Adrenal gland (tissue), 5 donors: ENCODE measurements around the gene LKAAEAR1.

Experiments used
- POLR2A ChIP-seq, 2 donors: fragments of 450-650 bp; IDR thresholded peaks; one replicate each; pipeline ENCODE4 v1.6.1; 2017; ENCODE audit warnings: antibody characterized with exemption in 2 of 2, mild to moderate bottlenecking in 2 of 2, moderate library complexity in 1 of 2
- TF ChIP-seq, protein P1 (sequence below), 6 experiments: fragments of 450-650 bp in 4 of 6; fragments of 200-600 bp in 2 of 6; sonication (generic) in 1 of 6; IDR thresholded peaks; 1 replicate in 5 of 6; 2 replicates in 1 of 6; pipeline versions ENCODE4 v1.5.1 to v1.8.0; 2016 to 2021; ENCODE audit warnings: antibody characterized with exemption in 6 of 6, mild to moderate bottlenecking in 2 of 6, moderate library complexity in 1 of 6
- donor health status: DM: no; HTN: no; CAD: no.

DNA sequence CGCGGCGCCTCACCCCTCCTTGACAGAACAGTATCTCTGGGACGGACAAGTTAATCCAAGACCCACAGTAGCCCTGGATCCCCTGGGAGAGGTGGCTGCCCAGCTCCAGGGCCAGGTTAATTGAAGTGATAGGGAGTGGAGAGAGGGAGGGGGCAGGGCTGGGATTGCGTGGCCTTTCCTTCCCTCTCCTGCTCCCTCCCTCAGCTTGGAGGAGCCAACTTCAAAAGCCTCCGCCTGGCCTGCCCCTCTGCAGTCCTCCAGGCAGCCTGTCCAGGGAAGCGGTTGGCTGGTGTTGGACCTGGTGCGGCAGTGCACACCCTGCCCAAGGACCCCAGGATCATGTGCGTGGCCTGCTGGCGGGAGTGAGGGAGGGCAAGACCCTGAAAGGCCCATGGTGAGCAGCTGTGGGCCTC, 48.3 kb downstream of the LKAAEAR1 start, which contains the start of gene C20orf204:
- TF ChIP-seq, protein P1, sequence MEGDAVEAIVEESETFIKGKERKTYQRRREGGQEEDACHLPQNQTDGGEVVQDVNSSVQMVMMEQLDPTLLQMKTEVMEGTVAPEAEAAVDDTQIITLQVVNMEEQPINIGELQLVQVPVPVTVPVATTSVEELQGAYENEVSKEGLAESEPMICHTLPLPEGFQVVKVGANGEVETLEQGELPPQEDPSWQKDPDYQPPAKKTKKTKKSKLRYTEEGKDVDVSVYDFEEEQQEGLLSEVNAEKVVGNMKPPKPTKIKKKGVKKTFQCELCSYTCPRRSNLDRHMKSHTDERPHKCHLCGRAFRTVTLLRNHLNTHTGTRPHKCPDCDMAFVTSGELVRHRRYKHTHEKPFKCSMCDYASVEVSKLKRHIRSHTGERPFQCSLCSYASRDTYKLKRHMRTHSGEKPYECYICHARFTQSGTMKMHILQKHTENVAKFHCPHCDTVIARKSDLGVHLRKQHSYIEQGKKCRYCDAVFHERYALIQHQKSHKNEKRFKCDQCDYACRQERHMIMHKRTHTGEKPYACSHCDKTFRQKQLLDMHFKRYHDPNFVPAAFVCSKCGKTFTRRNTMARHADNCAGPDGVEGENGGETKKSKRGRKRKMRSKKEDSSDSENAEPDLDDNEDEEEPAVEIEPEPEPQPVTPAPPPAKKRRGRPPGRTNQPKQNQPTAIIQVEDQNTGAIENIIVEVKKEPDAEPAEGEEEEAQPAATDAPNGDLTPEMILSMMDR (IDR thresholded peaks at IDR 0.05) = no peak
- TF ChIP-seq POLR2A (IDR thresholded peaks at IDR 0.05) = no peak
